Keratinocyte (primary cell): ENCODE measurements around the gene HSBP1.

Source experiments
- CTCF ChIP-seq, 3 experiments: IDR thresholded peaks in 1 of 3; conservative IDR thresholded peaks in 1 of 3; optimal IDR thresholded peaks in 1 of 3; 2 replicates in 2 of 3; 3 replicates in 1 of 3; pipeline versions ENCODE3 to v1.5.1; 2011; ENCODE audit warnings: low read length in 3 of 3, mild to moderate bottlenecking in 3 of 3, moderate library complexity in 2 of 3, control low read depth in 1 of 3, inconsistent platforms in 1 of 3; ENCODE audit not compliant: insufficient read depth in 2 of 3; ENCODE audit errors: extremely low read depth in 1 of 3
- EZH2 ChIP-seq: IDR thresholded peaks from one replicate; pipeline ENCODE4 v1.6.1; 2012; ENCODE audit warnings: inconsistent platforms, mild to moderate bottlenecking, low read length, moderate library complexity

DNA sequence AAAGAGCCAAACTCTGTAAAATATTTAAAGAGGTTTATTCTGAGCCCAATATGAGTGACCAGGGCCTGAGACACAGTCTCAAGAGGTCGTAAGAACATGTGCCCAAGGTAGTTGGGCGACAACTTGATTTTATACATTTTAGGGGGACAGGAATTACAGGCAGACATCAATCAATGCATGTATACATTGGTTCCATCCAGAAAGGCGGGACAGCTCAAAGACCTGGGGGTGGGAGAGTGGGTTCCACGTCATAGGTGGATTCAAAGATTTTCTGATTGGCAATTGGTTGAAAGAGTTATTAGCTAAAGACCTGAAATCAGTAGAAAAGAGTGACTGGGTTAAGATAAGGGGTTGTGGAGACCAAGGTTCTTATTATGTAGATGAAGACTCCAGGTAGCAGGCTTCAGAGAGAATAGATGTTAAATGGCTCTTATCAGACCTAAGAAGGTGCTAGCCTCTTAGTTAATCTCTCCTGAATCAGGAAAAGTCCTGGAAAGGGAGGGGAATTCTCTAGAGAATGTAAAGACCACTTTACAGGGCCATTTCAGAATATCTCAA is 32.4 kb downstream of the HSBP1 start:
- TF ChIP-seq CTCF (optimal IDR thresholded peaks at IDR 0.05 in 1 of 3, IDR thresholded peaks at IDR 0.05 in 1 of 3, conservative IDR thresholded peaks at IDR 0.05 in 1 of 3; ENCODE audit: extremely low read depth in 1 of 3, insufficient read depth in 2 of 3, low read length in 3 of 3) (no peak), EZH2 (no peak)
